ENCODE measurements around the gene DDX17. TPM values are rescaled to one million over a fixed set of nuclear protein-coding genes. Genes with fewer than 3 reads are reported as not detected.

The DDX17 gene
- total and polyA plus RNA-seq, 4 donors = 141 to 1,771 (median 262) TPM

- WGBS, 2 donors = 70 to 77% methylated on average over 4 of the region's 4 CpGs
Measured at GRCh38 chr22:38435965-38436364, 70.1 kb downstream of the DDX17 start.

GRCh38 chr22:38435010-38435409, 71.1 kb downstream of the DDX17 start:
- Histone ChIP-seq H3K27ac (ENCODE audit: low read depth in 1 of 2, low read length in 1 of 2) (no peak overlapping the region), H3K36me3 (ENCODE audit: control insufficient read depth in 4 of 4, insufficient read depth in 4 of 4, low read length in 4 of 4) (no peaks in the 10 kb centered on the region), H3K4me3 (no peak overlapping the region), H3K9me3 (ENCODE audit: control insufficient read depth in 4 of 4, insufficient read depth in 3 of 4, low read length in 3 of 4) (no peaks in the 10 kb centered on the region), H3K9ac (ENCODE audit: insufficient read depth in 1 of 2, low read length in 2 of 2) (no peak overlapping the region), H3K27me3 (ENCODE audit: control insufficient read depth in 3 of 3, insufficient read depth in 3 of 3, low read length in 2 of 3) (no peaks in the 10 kb centered on the region), H3K4me1 (ENCODE audit: control insufficient read depth in 5 of 5, insufficient read depth in 5 of 5, low read length in 5 of 5) (no peaks in the 10 kb centered on the region)
- DNase-seq = no peak
- TF ChIP-seq CTCF (IDR thresholded peaks at IDR 0.05; ENCODE audit: control extremely low read depth, extremely low read depth) = no peak
- WGBS, 2 donors = 75 to 79% methylated on average over 4 of the region's 4 CpGs
- ATAC-seq (ENCODE audit: insufficient read depth, low FRiP score) = no peak

More at GRCh38 chr22:38435965-38436364, 70.1 kb downstream of the DDX17 start:
- H3K27ac ChIP-seq (ENCODE audit: low read depth in 1 of 2, low read length in 1 of 2) = peak overlapping the region in 1 of 2 donors; percentile 2
- ATAC-seq (ENCODE audit: insufficient read depth, low FRiP score) = no peak
- no peak overlapping the region for H3K9ac ChIP-seq (ENCODE audit: insufficient read depth in 1 of 2, low read length in 2 of 2)
- DNase-seq = no peak
- H3K36me3 ChIP-seq (ENCODE audit: control insufficient read depth in 4 of 4, insufficient read depth in 4 of 4, low read length in 4 of 4) = no peaks in the 10 kb centered on the region
- TF ChIP-seq CTCF (IDR thresholded peaks at IDR 0.05; ENCODE audit: control extremely low read depth, extremely low read depth) = no peak
- no peaks in the 10 kb centered on the region for H3K4me1 ChIP-seq (ENCODE audit: control insufficient read depth in 5 of 5, insufficient read depth in 5 of 5, low read length in 5 of 5)
- no peaks in the 10 kb centered on the region for H3K9me3 ChIP-seq (ENCODE audit: control insufficient read depth in 4 of 4, insufficient read depth in 3 of 4, low read length in 3 of 4)
- H3K4me3 ChIP-seq = no peak overlapping the region
- H3K27me3 ChIP-seq (ENCODE audit: control insufficient read depth in 3 of 3, insufficient read depth in 3 of 3, low read length in 2 of 3) = peaks cover 0 to 5% (median 0%) of the 10 kb centered on the region in 3 donors

- ATAC-seq (ENCODE audit: insufficient read depth, low FRiP score) (no peak), DNase-seq (no peak)
- peaks cover 0 to 4% (median 0%) of the 10 kb centered on the region in 5 donors for H3K4me1 ChIP-seq (ENCODE audit: control insufficient read depth in 5 of 5, insufficient read depth in 5 of 5, low read length in 5 of 5)
- 80 to 92% methylated on average over 8 of the region's 8 CpGs for WGBS, 2 donors
- no peaks in the 10 kb centered on the region for H3K9me3 ChIP-seq (ENCODE audit: control insufficient read depth in 4 of 4, insufficient read depth in 3 of 4, low read length in 3 of 4)
- TF ChIP-seq CTCF (IDR thresholded peaks at IDR 0.05; ENCODE audit: control extremely low read depth, extremely low read depth) = no peak
- H3K27ac ChIP-seq (ENCODE audit: low read depth in 1 of 2, low read length in 1 of 2) = no peak overlapping the region
- no peak overlapping the region for H3K4me3 ChIP-seq
- H3K27me3 ChIP-seq (ENCODE audit: control insufficient read depth in 3 of 3, insufficient read depth in 3 of 3, low read length in 2 of 3) = no peaks in the 10 kb centered on the region
- H3K9ac ChIP-seq (ENCODE audit: insufficient read depth in 1 of 2, low read length in 2 of 2) = no peak overlapping the region
- H3K36me3 ChIP-seq (ENCODE audit: control insufficient read depth in 4 of 4, insufficient read depth in 4 of 4, low read length in 4 of 4) = no peaks in the 10 kb centered on the region
Measured at GRCh38 chr22:38433871-38434270, 72.2 kb downstream of the DDX17 start.

Other genes starting within 250 kb of the DDX17 start
- 10 to 100 TPM; 39.9 to 82.4 TPM for gene TMEM184B, start 233.3 kb downstream of the DDX17 start, total RNA-seq
- gene TMEM184B, start 233.3 kb downstream of the DDX17 start, polyA plus RNA-seq = 10 to 100 TPM; 26.3 to 39.9 TPM
- gene CSNK1E, start 188.9 kb downstream of the DDX17 start, total RNA-seq = 100 to 1,000 TPM; 118 to 121 TPM
- 100 to 1,000 TPM in 1 of 2 donors, 10 to 100 TPM in 1; 87.2 to 106 TPM for gene CSNK1E, start 188.9 kb downstream of the DDX17 start, polyA plus RNA-seq
- not detected for gene KCNJ4, start 51.1 kb downstream of the DDX17 start, total RNA-seq
- gene KCNJ4, start 51.1 kb downstream of the DDX17 start, polyA plus RNA-seq = not detected
- gene KDELR3, start 38.2 kb downstream of the DDX17 start, total RNA-seq = 10 to 100 TPM in 1 of 2 donors, 1 to 10 TPM in 1; 4.4 to 16.4 TPM
- gene KDELR3, start 38.2 kb downstream of the DDX17 start, polyA plus RNA-seq = 1 to 10 TPM; 8.2 to 9.3 TPM
- gene DMC1, start 63.9 kb upstream of the DDX17 start, total RNA-seq = 1 to 10 TPM; 1.1 to 2.7 TPM
- 1 to 10 TPM in 1 of 2 donors, under 1 TPM in 1; 0.24 to 2.5 TPM for gene DMC1, start 63.9 kb upstream of the DDX17 start, polyA plus RNA-seq
- gene FAM227A, start 150.1 kb upstream of the DDX17 start, total RNA-seq = 10 to 100 TPM in 1 of 2 donors, 1 to 10 TPM in 1; 9.9 to 10.0 TPM
- gene FAM227A, start 150.1 kb upstream of the DDX17 start, polyA plus RNA-seq = 1 to 10 TPM; 1.1 to 2.1 TPM
- 10 to 100 TPM; 25.9 to 32.4 TPM for gene CBY1, start 150.3 kb upstream of the DDX17 start, total RNA-seq
- 10 to 100 TPM; 24.8 to 49.0 TPM for gene CBY1, start 150.3 kb upstream of the DDX17 start, polyA plus RNA-seq
- 10 to 100 TPM; 27.3 to 57.7 TPM for gene TOMM22, start 175.6 kb upstream of the DDX17 start, total RNA-seq
- gene TOMM22, start 175.6 kb upstream of the DDX17 start, polyA plus RNA-seq = 10 to 100 TPM; 25.6 to 31.1 TPM
- gene JOSD1, start 194.6 kb upstream of the DDX17 start, total RNA-seq = 10 to 100 TPM; 38.2 to 64.0 TPM
- 10 to 100 TPM; 17.8 to 49.4 TPM for gene JOSD1, start 194.6 kb upstream of the DDX17 start, polyA plus RNA-seq
- 10 to 100 TPM; 61.7 to 69.1 TPM for gene GTPBP1, start 199.6 kb upstream of the DDX17 start, total RNA-seq
- 10 to 100 TPM; 24.1 to 35.8 TPM for gene GTPBP1, start 199.6 kb upstream of the DDX17 start, polyA plus RNA-seq
- 100 to 1,000 TPM in 1 of 2 donors, 10 to 100 TPM in 1; 75.5 to 220 TPM for gene SUN2, start 249.7 kb upstream of the DDX17 start, total RNA-seq
- gene SUN2, start 249.7 kb upstream of the DDX17 start, polyA plus RNA-seq = 100 to 1,000 TPM in 1 of 2 donors, 10 to 100 TPM in 1; 58.6 to 138 TPM

Data from lung (tissue), 12 donors.